Muscle layer of duodenum (tissue), 2 donors: ENCODE measurements around the gene U2AF1L4.
A peak's percentile ranks its signal among the peaks of the same experiment; 100 is the strongest.

Experiments
- H3K27ac ChIP-seq: one replicate; pipeline ENCODE4 v1.7.0; 2013; ENCODE audit warnings: mild to moderate bottlenecking, low read length
- H3K27me3 ChIP-seq: one replicate; pipeline ENCODE4 v1.7.0; 2013; ENCODE audit warnings: low read depth, mild to moderate bottlenecking, control low read depth, low read length
- H3K36me3 ChIP-seq, 2 donors: one replicate each; pipeline ENCODE4 v1.7.0; 2013; ENCODE audit warnings: low read length in 2 of 2, control low read depth in 1 of 2, mild to moderate bottlenecking in 1 of 2; ENCODE audit not compliant: insufficient read depth in 2 of 2, control insufficient read depth in 1 of 2
- H3K4me1 ChIP-seq, 2 donors: one replicate each; pipeline ENCODE4 v1.7.0; 2013; ENCODE audit warnings: low read length in 2 of 2, mild to moderate bottlenecking in 2 of 2, control low read depth in 1 of 2, moderate library complexity in 1 of 2; ENCODE audit not compliant: insufficient read depth in 2 of 2, control insufficient read depth in 1 of 2
- H3K4me3 ChIP-seq, 2 donors: one replicate each; pipeline ENCODE4 v1.7.0; 2013; ENCODE audit warnings: low read length in 2 of 2, low read depth in 1 of 2, mild to moderate bottlenecking in 1 of 2
- H3K9me3 ChIP-seq, 2 donors: one replicate each; pipeline ENCODE4 v1.7.0; 2013; ENCODE audit warnings: low read length in 2 of 2, control low read depth in 1 of 2, mild to moderate bottlenecking in 1 of 2; ENCODE audit not compliant: control insufficient read depth in 1 of 2
- donor health status: healthy.

Gene U2AF1L4

DNA sequence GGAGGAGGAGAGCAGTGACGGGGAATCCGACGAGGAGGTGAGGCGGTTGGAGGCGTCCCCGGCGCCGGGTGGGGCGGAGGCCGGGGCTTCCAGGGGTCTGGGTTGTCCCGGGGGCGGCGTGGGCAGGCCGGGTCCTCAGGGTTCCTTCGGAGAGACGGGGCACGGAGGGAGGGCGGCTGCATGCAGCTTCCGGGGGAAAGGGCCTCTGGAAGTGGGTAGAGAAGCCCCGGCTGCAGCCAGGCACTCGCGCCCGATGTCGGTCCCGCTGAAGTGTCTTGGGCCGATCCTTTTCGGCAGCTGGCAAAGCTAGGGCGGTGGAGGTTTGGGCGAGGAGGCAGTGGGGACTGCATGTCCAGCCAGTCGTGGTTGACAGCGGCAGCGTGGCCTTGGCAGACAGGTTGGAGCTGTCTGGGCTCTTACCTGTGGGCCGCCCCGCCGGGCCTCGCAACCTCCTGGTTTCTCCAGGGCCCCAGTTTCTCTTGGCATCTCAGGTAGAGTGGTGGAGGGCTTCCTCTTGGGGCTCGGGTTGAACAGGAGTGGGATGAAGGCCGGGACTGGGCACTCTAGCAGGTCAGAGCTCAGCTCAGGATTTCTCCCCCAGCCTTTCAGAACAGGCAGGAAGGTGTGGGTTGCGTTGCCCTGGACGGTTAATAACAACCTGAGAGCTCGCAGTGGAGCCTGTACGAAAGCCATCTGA is 26.7 kb downstream of the U2AF1L4 start:
- Histone ChIP-seq H3K27me3 (no peaks in the 10 kb centered on the region), H3K36me3 (peaks cover 16 to 29% of the 10 kb centered on the region in 2 donors), H3K4me3 (peak overlapping the region; percentile 73 to 74), H3K9me3 (no peaks in the 10 kb centered on the region), H3K27ac (peak overlapping the region; percentile 16), H3K4me1 (peaks cover 12 to 26% of the 10 kb centered on the region in 2 donors)

GRCh38 chr19:35717665-35718344 is 27.4 kb downstream of the U2AF1L4 start, which contains the start of gene KMT2B:
Gene KMT2B, plus strand, starts transcription at chr19:35718003. Its CDS starts 16 bp downstream, at chr19:35718019.
- Histone ChIP-seq H3K4me3 (peak within 1 kb of the TSS; percentile 76 to 97), H3K9me3 (no peaks in the 10 kb centered on the region), H3K36me3 (peaks cover 10 to 22% of the 10 kb centered on the region in 2 donors), H3K27me3 (no peaks in the 10 kb centered on the region), H3K27ac (peak within 1 kb of the TSS; percentile 75), H3K4me1 (peaks cover 12 to 26% of the 10 kb centered on the region in 2 donors)

- peaks cover 12 to 26% of the 10 kb centered on the region in 2 donors for H3K4me1 ChIP-seq
- peak overlapping the region; percentile 76 to 97 for H3K4me3 ChIP-seq
- peaks cover 5 to 15% of the 10 kb centered on the region in 2 donors for H3K36me3 ChIP-seq
- H3K9me3 ChIP-seq, result no peaks in the 10 kb centered on the region
- no peaks in the 10 kb centered on the region for H3K27me3 ChIP-seq
- H3K27ac ChIP-seq, result peak overlapping the region; percentile 75
Observed at GRCh38 chr19:35716801-35717664, 28.2 kb downstream of the U2AF1L4 start.

DNA sequence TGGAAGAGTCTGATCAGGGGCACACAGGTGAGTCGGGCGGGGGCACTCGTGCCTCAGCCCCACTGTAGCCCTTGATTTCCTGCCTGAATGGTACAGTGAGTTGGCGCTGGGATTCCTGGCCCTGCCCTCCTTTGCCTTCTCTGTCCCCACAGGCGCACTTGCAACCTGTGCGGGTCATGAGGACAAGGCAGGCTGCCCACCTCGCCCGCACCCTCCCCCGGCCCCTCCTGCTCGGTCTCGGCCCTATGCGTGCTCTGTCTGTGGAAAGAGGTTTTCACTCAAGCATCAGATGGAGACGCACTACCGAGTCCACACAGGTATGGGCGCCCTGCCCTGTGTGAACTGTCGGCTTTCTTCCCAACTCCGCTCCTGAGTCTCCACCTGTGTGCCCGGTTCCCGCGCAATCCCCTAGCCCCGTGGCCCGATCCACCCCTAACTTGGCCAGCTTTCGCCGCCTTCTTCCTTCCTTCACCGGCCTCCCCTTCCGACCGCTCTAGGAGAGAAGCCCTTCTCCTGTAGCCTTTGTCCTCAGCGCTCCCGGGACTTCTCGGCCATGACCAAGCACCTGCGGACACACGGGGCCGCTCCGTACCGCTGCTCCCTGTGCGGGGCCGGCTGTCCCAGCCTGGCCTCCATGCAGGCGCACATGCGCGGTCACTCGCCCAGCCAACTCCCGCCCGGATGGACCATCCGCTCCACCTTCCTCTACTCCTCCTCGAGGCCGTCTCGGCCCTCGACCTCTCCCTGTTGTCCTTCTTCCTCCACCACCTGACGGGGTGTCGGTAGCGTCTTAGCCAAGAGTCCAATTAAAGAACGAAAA is 29.0 kb downstream of the U2AF1L4 start:
- Histone ChIP-seq H3K36me3 (peaks cover 5 to 7% of the 10 kb centered on the region in 2 donors), H3K4me1 (peaks cover 12 to 26% of the 10 kb centered on the region in 2 donors), H3K27ac (peak overlapping the region; percentile 75), H3K9me3 (no peaks in the 10 kb centered on the region), H3K4me3 (peak overlapping the region; percentile 76 to 97), H3K27me3 (no peaks in the 10 kb centered on the region)

DNA sequence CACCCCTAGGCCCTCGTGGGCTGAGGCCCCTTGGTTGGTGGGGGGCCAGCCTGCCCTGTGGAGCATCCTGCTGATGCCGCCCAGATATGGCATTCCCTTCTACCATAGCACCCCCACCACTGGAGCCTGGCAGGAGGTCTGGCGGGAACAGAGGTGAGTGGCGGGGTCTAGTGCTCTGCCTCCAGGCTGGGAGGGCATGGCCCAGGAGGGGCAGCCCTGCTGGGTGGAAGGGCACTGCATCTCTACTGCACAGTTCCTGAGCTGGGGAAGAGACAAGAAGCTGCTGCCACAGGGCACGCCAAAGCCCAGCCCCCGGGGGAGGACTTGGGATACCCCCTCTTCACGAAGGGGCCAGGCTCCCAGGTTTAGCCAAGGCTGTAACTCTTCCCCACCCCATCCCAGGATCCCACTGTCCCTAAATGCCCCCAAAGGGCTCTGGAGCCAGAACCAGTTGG is 29.8 kb downstream of the U2AF1L4 start:
- Histone ChIP-seq H3K27ac (no peak overlapping the region), H3K36me3 (peaks cover 5 to 7% of the 10 kb centered on the region in 2 donors), H3K4me3 (no peak overlapping the region)

DNA sequence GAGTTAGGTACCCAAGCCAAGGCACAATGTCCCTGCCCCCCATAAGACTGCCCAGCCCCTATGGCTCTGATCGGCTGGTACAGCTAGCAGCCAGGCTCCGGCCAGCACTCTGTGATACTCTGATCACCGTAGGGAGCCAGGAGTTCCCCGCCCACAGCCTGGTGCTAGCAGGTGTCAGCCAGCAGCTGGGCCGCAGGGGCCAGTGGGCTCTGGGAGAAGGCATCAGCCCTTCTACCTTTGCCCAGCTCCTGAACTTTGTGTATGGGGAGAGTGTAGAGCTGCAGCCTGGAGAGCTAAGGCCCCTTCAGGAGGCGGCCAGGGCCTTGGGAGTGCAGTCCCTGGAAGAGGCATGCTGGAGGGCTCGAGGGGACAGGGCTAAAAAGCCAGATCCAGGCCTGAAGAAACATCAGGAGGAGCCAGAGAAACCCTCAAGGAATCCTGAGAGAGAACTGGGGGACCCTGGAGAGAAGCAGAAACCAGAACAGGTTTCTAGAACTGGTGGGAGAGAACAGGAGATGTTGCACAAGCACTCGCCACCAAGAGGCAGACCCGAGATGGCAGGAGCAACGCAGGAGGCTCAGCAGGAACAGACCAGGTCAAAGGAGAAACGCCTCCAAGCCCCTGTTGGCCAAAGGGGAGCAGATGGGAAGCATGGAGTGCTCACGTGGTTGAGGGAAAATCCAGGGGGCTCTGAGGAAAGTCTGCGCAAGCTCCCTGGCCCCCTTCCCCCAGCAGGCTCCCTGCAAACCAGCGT is 30.4 kb downstream of the U2AF1L4 start:
- H3K27me3 ChIP-seq, result no peaks in the 10 kb centered on the region
- peaks cover 12 to 23% of the 10 kb centered on the region in 2 donors for H3K4me1 ChIP-seq
- H3K36me3 ChIP-seq, result peaks cover 0 to 1% of the 10 kb centered on the region in 2 donors
- no peaks in the 10 kb centered on the region for H3K9me3 ChIP-seq
- no peak overlapping the region for H3K27ac ChIP-seq
- H3K4me3 ChIP-seq, result no peak overlapping the region

More for the DNA sequence above, 29.8 kb downstream of the U2AF1L4 start:
- Histone ChIP-seq H3K9me3 (no peaks in the 10 kb centered on the region), H3K27me3 (no peaks in the 10 kb centered on the region), H3K4me1 (peaks cover 12 to 26% of the 10 kb centered on the region in 2 donors)

GRCh38 chr19:35713904-35714495 is 31.2 kb downstream of the U2AF1L4 start:
- H3K27ac ChIP-seq, result no peak overlapping the region
- H3K27me3 ChIP-seq, result no peaks in the 10 kb centered on the region
- H3K4me1 ChIP-seq, result peaks cover 7 to 15% of the 10 kb centered on the region in 2 donors

GRCh38 chr19:35713506-35713850 is 31.7 kb downstream of the U2AF1L4 start:
- Histone ChIP-seq H3K9me3 (no peaks in the 10 kb centered on the region), H3K36me3 (no peaks in the 10 kb centered on the region), H3K4me1 (peaks cover 5 to 10% of the 10 kb centered on the region in 2 donors), H3K27me3 (no peaks in the 10 kb centered on the region), H3K4me3 (no peak overlapping the region), H3K27ac (no peak overlapping the region)

More at GRCh38 chr19:35713904-35714495, 31.2 kb downstream of the U2AF1L4 start:
- Histone ChIP-seq H3K9me3 (no peaks in the 10 kb centered on the region), H3K4me3 (no peak overlapping the region), H3K36me3 (no peaks in the 10 kb centered on the region)

DNA sequence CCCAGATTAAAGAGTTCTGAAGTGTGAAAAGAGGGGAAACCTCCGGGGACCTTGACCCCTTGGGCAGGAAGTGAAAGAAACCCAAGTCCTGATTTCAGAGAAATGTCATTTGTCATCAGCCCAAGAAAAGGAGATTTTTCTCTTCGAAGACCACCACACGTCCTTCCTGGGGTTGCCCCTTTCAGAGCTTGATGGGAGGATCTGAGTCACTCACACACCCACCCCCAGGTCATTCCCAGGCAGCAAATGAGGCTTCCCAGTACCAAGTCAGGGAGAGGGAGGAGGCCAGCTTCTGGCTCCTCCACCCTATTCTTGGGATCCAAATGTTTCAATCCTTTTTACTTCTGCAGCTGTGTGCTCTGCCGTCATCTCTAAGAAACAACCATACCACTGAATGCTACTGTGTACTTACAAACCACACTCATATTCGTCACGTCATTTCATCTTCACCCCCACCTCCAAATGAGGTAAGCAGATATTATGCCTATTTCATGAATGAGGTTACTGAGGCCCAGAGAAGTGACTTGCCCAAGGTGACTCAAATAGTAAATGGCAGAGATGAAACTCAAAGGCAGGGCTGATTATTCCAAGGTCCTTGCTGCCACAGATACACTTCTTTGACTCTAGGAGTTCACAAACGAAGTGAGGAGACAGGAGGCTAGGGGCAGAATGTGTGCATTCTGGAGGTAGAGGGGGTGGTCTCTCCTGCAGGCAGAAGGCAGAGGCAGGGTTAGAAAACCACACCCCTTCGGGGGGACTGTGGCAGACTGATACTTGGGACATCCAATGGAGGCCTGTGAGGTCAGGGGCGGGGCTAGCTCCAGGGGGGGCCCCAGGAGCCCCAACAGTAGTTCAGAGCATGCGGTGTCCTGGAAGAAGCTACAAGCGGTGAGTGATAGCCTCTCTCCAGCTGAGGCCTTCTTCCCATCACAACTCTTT is 32.4 kb downstream of the U2AF1L4 start:
- no peaks in the 10 kb centered on the region for H3K36me3 ChIP-seq
- H3K4me1 ChIP-seq, result peaks cover 5 to 8% of the 10 kb centered on the region in 2 donors
- no peak overlapping the region for H3K4me3 ChIP-seq
- no peaks in the 10 kb centered on the region for H3K27me3 ChIP-seq
- H3K9me3 ChIP-seq, result no peaks in the 10 kb centered on the region
- H3K27ac ChIP-seq, result no peak overlapping the region
